SK-N-SH treated with all-trans-retinoic acid at 6 μM for 48 hours (cell line): ENCODE measurements around the gene DDX10.

ENCODE experiments used
- ATAC-seq: fragments of 200-7000 bp; cut with Tn5 transposase; 3 replicates; pipeline ENCODE4 v1.9.1; 2020; ENCODE audit warnings: mild to moderate bottlenecking, moderate library complexity
- BACH2 ChIP-seq: fragments of 250-450 bp; sonication (Bioruptor Pico); IDR thresholded peaks from 2 replicates; pipeline ENCODE4 v1.9.0; 2021; ENCODE audit warnings: mild to moderate bottlenecking, borderline replicate concordance
- CREB5 ChIP-seq: fragments of 250-450 bp; sonication (Bioruptor Pico); IDR thresholded peaks from 2 replicates; pipeline ENCODE4 v1.5.1; 2020; ENCODE audit warnings: low read depth, mild to moderate bottlenecking, moderate library complexity
- CSDC2 ChIP-seq: fragments of 250-450 bp; sonication (Bioruptor Pico); IDR thresholded peaks from 2 replicates; pipeline ENCODE4 v1.5.0; 2020; ENCODE audit warnings: mild to moderate bottlenecking, moderate library complexity
- CSRNP3 ChIP-seq: fragments of 250-450 bp; sonication (Bioruptor Pico); IDR thresholded peaks from 2 replicates; pipeline ENCODE4 v1.5.1; 2021; ENCODE audit warnings: mild to moderate bottlenecking, moderate library complexity
- ESRRG ChIP-seq: fragments of 250-450 bp; sonication (Bioruptor Pico); IDR thresholded peaks from 2 replicates; pipeline ENCODE4 v1.6.1; 2021; ENCODE audit warnings: mild to moderate bottlenecking
- GLIS3 ChIP-seq: fragments of 250-450 bp; sonication (Bioruptor Pico); IDR thresholded peaks from 2 replicates; pipeline ENCODE4 v1.5.0; 2020; ENCODE audit warnings: mild to moderate bottlenecking, moderate library complexity
- ISL1 ChIP-seq: fragments of 250-450 bp; sonication (Bioruptor Pico); IDR thresholded peaks from 2 replicates; pipeline ENCODE4 v2.1.2; 2022; ENCODE audit warnings: mild to moderate bottlenecking, moderate library complexity
- OSR1 ChIP-seq: fragments of 250-450 bp; sonication (Bioruptor Pico); IDR thresholded peaks from 2 replicates; pipeline ENCODE4 v1.8.0; 2022; ENCODE audit warnings: moderate library complexity, mild to moderate bottlenecking, inconsistent platforms
- PATZ1 ChIP-seq: fragments of 250-450 bp; sonication (Bioruptor Pico); IDR thresholded peaks from 2 replicates; pipeline ENCODE4 v1.8.0; 2020; ENCODE audit warnings: mild to moderate bottlenecking, moderate library complexity, borderline replicate concordance
- POU6F1 ChIP-seq: fragments of 250-450 bp; sonication (Bioruptor Pico); IDR thresholded peaks from 2 replicates; pipeline ENCODE4 v1.8.0; 2021; ENCODE audit warnings: low read depth, mild to moderate bottlenecking, moderate library complexity, borderline replicate concordance
- PPARA ChIP-seq: fragments of 250-450 bp; sonication (Bioruptor Pico); IDR thresholded peaks from 2 replicates; pipeline ENCODE4 v1.5.0; 2020; ENCODE audit warnings: mild to moderate bottlenecking, borderline replicate concordance
- RARB ChIP-seq: fragments of 250-450 bp; sonication (Bioruptor Pico); IDR thresholded peaks from 2 replicates; pipeline ENCODE4 v1.8.0; 2021; ENCODE audit warnings: mild to moderate bottlenecking, moderate library complexity
- SNAI2 ChIP-seq: fragments of 250-450 bp; sonication (Bioruptor Pico); IDR thresholded peaks from 2 replicates; pipeline ENCODE4 v1.5.0; 2020; ENCODE audit warnings: mild to moderate bottlenecking, moderate library complexity
- TCF4 ChIP-seq: fragments of 250-450 bp; sonication (Bioruptor Pico); IDR thresholded peaks from 2 replicates; pipeline ENCODE4 v1.8.0; 2021; ENCODE audit warnings: mild to moderate bottlenecking, moderate library complexity, borderline replicate concordance
- TOX ChIP-seq: fragments of 250-450 bp; sonication (Bioruptor Pico); IDR thresholded peaks from 2 replicates; pipeline ENCODE4 v1.8.0; 2021; ENCODE audit warnings: mild to moderate bottlenecking, moderate library complexity, borderline replicate concordance
- TSHZ2 ChIP-seq: fragments of 250-450 bp; sonication (Bioruptor Pico); IDR thresholded peaks from 2 replicates; pipeline ENCODE4 v1.5.0; 2020; ENCODE audit warnings: mild to moderate bottlenecking, moderate library complexity
- ZC3H10 ChIP-seq: fragments of 250-450 bp; sonication (Bioruptor Pico); IDR thresholded peaks from 2 replicates; pipeline ENCODE4 v1.5.1; 2021; ENCODE audit warnings: mild to moderate bottlenecking, moderate library complexity
- ZFP3 ChIP-seq: fragments of 250-450 bp; sonication (Bioruptor Pico); IDR thresholded peaks from 2 replicates; pipeline ENCODE4 v1.5.0; 2020; ENCODE audit warnings: mild to moderate bottlenecking, moderate library complexity
- ZFP30 ChIP-seq: fragments of 450-650 bp; formaldehyde crosslinking; IDR thresholded peaks from 2 replicates; pipeline ENCODE4 v1.5.0; 2022; ENCODE audit warnings: mild to moderate bottlenecking, moderate library complexity
- ZNF565 ChIP-seq: fragments of 450-650 bp; formaldehyde crosslinking; conservative IDR thresholded peaks from 2 replicates; pipeline ENCODE4 v1.5.0; 2020; ENCODE audit warnings: low read depth, mild to moderate bottlenecking, moderate library complexity
- ZNF70 ChIP-seq: fragments of 450-650 bp; formaldehyde crosslinking; IDR thresholded peaks from 2 replicates; pipeline ENCODE4 v1.5.0; 2020; ENCODE audit warnings: mild to moderate bottlenecking, moderate library complexity
- ZNF8 ChIP-seq: fragments of 450-650 bp; formaldehyde crosslinking; IDR thresholded peaks from 2 replicates; pipeline ENCODE4 v1.5.0; 2020; ENCODE audit warnings: mild to moderate bottlenecking, moderate library complexity

The DDX10 gene

GRCh38 chr11:108726077-108726800, 61.4 kb downstream of the DDX10 start:
- TF ChIP-seq ZNF565 (CRISPR knock-in tag) = no peak
- no peak for TF ChIP-seq PPARA
- no peak for TF ChIP-seq CREB5 (CRISPR knock-in tag)
- TF ChIP-seq PATZ1 (CRISPR knock-in tag) = no peak
- TF ChIP-seq CSRNP3 (CRISPR knock-in tag) = no peak
- no peak for TF ChIP-seq GLIS3 (CRISPR knock-in tag)
- TF ChIP-seq ISL1 = no peak
- no peak for TF ChIP-seq TCF4 (CRISPR knock-in tag)
- no peak for TF ChIP-seq ESRRG
- TF ChIP-seq ZFP3 = no peak
- TF ChIP-seq ZFP30 (CRISPR knock-in tag) = no peak
- TF ChIP-seq SNAI2 (CRISPR knock-in tag) = no peak
- no peak for TF ChIP-seq OSR1 (CRISPR knock-in tag)
- TF ChIP-seq RARB = no peak
- TF ChIP-seq TSHZ2 (CRISPR knock-in tag) = no peak
- TF ChIP-seq ZC3H10 (CRISPR knock-in tag) = no peak
- TF ChIP-seq ZNF8 (CRISPR knock-in tag) = no peak
- TF ChIP-seq BACH2 = no peak
- ATAC-seq = no peak

GRCh38 chr11:108727665-108728064, 62.8 kb downstream of the DDX10 start:
- no peak for TF ChIP-seq BACH2
- TF ChIP-seq ZNF8 (CRISPR knock-in tag) = no peak
- TF ChIP-seq SNAI2 (CRISPR knock-in tag) = no peak
- no peak for TF ChIP-seq ZNF70 (CRISPR knock-in tag)
- TF ChIP-seq TCF4 (CRISPR knock-in tag) = no peak
- no peak for TF ChIP-seq TOX (CRISPR knock-in tag)
- no peak for TF ChIP-seq ZFP30 (CRISPR knock-in tag)
- no peak for TF ChIP-seq GLIS3 (CRISPR knock-in tag)
- no peak for TF ChIP-seq TSHZ2 (CRISPR knock-in tag)
- no peak for TF ChIP-seq OSR1 (CRISPR knock-in tag)
- no peak for TF ChIP-seq ESRRG
- TF ChIP-seq ZC3H10 (CRISPR knock-in tag) = no peak
- no peak for TF ChIP-seq CSDC2 (CRISPR knock-in tag)
- no peak for TF ChIP-seq POU6F1
- no peak for TF ChIP-seq CSRNP3 (CRISPR knock-in tag)
- no peak for TF ChIP-seq RARB
- TF ChIP-seq CREB5 (CRISPR knock-in tag) = no peak
- TF ChIP-seq ZNF565 (CRISPR knock-in tag) = no peak
- ATAC-seq = no peak
